Measurements from ENCODE around the gene GOLT1A.

Gene GOLT1A

GRCh38 chr1:204254031-204254661, 40.4 kb upstream of the GOLT1A start:
- no peak overlapping the region for H3K4me3 ChIP-seq (ENCODE audit: low read depth, low read length)

GRCh38 chr1:204251926-204252689, 38.3 kb upstream of the GOLT1A start:
- no peak overlapping the region for H3K4me3 ChIP-seq (ENCODE audit: low read depth, low read length)
- no peak for TF ChIP-seq CTCF (IDR thresholded peaks at IDR 0.05; ENCODE audit: low read depth, low read length)

More at GRCh38 chr1:204254031-204254661, 40.4 kb upstream of the GOLT1A start:
- no peak for TF ChIP-seq CTCF (IDR thresholded peaks at IDR 0.05; ENCODE audit: low read depth, low read length)

GRCh38 chr1:204251286-204251685, 37.5 kb upstream of the GOLT1A start:
- H3K4me3 ChIP-seq (ENCODE audit: low read depth, low read length), result no peak overlapping the region
- TF ChIP-seq CTCF (IDR thresholded peaks at IDR 0.05; ENCODE audit: low read depth, low read length), result no peak

GRCh38 chr1:204250428-204251030, 36.7 kb upstream of the GOLT1A start:
- no peak overlapping the region for H3K4me3 ChIP-seq (ENCODE audit: low read depth, low read length)
- TF ChIP-seq CTCF (IDR thresholded peaks at IDR 0.05; ENCODE audit: low read depth, low read length), result no peak

- TF ChIP-seq CTCF (IDR thresholded peaks at IDR 0.05; ENCODE audit: low read depth, low read length), result no peak
- H3K4me3 ChIP-seq (ENCODE audit: low read depth, low read length), result no peak overlapping the region
These were observed 36.1 kb upstream of the GOLT1A start for GRCh38 chr1:204249736-204250427.

- TF ChIP-seq CTCF (IDR thresholded peaks at IDR 0.05; ENCODE audit: low read depth, low read length), result no peak
- no peak overlapping the region for H3K4me3 ChIP-seq (ENCODE audit: low read depth, low read length)
These were observed 35.2 kb upstream of the GOLT1A start for GRCh38 chr1:204248954-204249353.
